ENCODE measurements around the gene IPP. TPM values are rescaled to one million over a fixed set of nuclear protein-coding genes. Genes with fewer than 3 reads are reported as not detected.
"Not testable (repeated sequence)": the region's sequence is repeated elsewhere in the genome, so short reads cannot be mapped to it uniquely, and the experiment has no call there.

The IPP gene
- total and polyA plus RNA-seq, 10 donors: 0.96 to 13.4 (median 9.9) TPM

GRCh38 chr1:45751039-45751838 is 786 bp upstream of the IPP start:
- H3K27ac ChIP-seq: peak overlapping the region; percentile 84 to 99 (median 97)
- WGBS, 5 donors: 82 to 86% (median 84%) methylated on average over 24 of the region's 24 CpGs
- H3K4me1 ChIP-seq: peaks cover 3 to 35% (median 20%) of the 10 kb centered on the region in 6 donors
- intact Hi-C loops (cut with DNase I; ENCODE audit: low total_unique reads): loop anchor here (2.0 kb wide), 1 partner anchor 62 kb away; the partner anchor contains the start of gene TMEM69
- peak overlapping the region; percentile 46 to 75 (median 50) for H3K4me3 ChIP-seq
- peak; percentile 69 for DNase-seq
- not testable (repeated sequence) for H3K36me3 ChIP-seq; H3K27me3 ChIP-seq (replicated peaks in 1 of 7)
- peaks cover 2 to 14% (median 10%) of the 10 kb centered on the region in 8 donors for H3K9me3 ChIP-seq

DNA sequence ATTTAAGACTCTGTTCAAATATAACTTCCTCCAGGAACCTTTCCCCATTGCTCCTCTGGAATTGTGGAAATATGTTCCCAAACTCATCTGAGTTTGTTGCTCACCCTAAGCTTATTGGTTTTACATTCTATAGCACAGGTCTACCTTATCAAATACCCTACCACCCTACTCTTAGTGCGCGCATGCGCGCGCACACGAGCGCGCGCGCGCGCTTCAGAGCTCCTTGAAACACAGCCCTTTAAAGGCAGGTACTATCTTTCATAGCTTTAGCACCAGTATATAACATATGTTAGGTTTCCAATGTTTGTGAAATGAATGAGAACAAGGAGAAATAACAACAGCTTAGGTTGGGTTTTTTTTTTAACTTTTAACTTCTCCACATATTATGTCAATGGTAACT is 3.5 kb downstream of the IPP start:
- intact Hi-C loops (cut with DNase I; ENCODE audit: low total_unique reads): no loop called here
- H3K27me3 ChIP-seq (replicated peaks in 1 of 7): no peaks in the 10 kb centered on the region
- no peaks in the 10 kb centered on the region for H3K9me3 ChIP-seq
- peaks cover 0 to 42% (median 12%) of the 10 kb centered on the region in 6 donors for H3K36me3 ChIP-seq
- no peak for DNase-seq
- WGBS, 5 donors: 95 to 99% (median 98%) methylated on average over 12 of the region's 12 CpGs
- peaks cover 3 to 32% (median 19%) of the 10 kb centered on the region in 6 donors for H3K4me1 ChIP-seq
- TF ChIP-seq CTCF (IDR thresholded peaks at IDR 0.05 in 8 of 11, conservative IDR thresholded peaks at IDR 0.05 in 3 of 11): no peak
- H3K27ac ChIP-seq: no peak overlapping the region
- no peak overlapping the region for H3K4me3 ChIP-seq

DNA sequence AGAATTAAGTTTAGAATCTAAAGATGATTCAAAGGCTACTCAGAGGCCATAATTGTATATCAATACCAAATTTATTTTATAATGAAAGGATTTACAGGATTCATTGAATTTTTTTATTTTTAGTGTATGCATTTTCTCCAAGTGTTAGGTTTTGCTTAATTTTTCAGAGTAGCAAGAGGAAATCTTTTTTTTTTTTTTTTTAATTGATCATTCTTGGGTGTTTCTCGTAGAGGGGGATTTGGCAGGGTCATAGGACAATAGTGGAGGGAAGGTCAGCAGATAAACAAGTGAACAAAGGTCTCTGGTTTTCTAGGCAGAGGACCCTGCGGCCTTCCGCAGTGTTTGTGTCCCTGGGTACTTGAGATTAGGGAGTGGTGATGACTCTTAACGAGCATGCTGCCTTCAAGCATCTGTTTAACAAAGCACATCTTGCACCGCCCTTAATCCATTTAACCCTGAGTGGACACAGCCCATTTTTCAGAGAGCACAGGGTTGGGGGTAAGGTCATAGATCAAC is 10.8 kb downstream of the IPP start:
- H3K4me1 ChIP-seq: peaks cover 0 to 18% (median 0%) of the 10 kb centered on the region in 6 donors
- H3K9me3 ChIP-seq; H3K4me3 ChIP-seq; H3K27me3 ChIP-seq (replicated peaks in 1 of 7); intact Hi-C loops (cut with DNase I; ENCODE audit: low total_unique reads); DNase-seq; H3K27ac ChIP-seq: not testable (repeated sequence)
- peaks cover 0 to 39% (median 11%) of the 10 kb centered on the region in 6 donors for H3K36me3 ChIP-seq
- 51 to 80% (median 68%) methylated on average over 4 to 5 of the region's 5 CpGs for WGBS, 5 donors

DNA sequence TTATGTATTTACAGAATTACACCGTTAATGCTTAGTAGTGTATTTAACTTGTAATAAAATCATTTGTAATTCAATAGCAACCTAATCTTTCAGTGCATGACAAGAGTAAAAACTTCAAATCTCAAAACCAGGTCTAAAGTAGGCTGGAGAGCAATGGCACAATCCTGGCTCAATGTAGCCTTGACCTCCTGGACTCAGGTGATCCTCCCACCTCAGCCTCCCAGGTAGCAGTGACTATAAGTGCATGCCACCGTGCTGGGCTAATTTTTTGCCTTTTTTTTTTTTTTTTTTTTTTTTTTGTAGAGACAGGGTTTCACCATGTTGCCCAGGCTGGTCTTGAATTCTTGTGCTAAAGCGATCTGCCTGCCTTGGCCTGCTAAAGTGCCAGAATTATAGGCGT is 11.3 kb downstream of the IPP start:
- Histone ChIP-seq H3K4me3 (no peak overlapping the region), H3K4me1 (peaks cover 0 to 18% (median 0%) of the 10 kb centered on the region in 6 donors), H3K36me3 (peaks cover 0 to 33% (median 10%) of the 10 kb centered on the region in 6 donors), H3K27ac (no peak overlapping the region), H3K27me3 (replicated peaks in 1 of 7) (no peaks in the 10 kb centered on the region), H3K9me3 (no peaks in the 10 kb centered on the region)
- intact Hi-C loops (cut with DNase I; ENCODE audit: low total_unique reads): no loop called here
- no peak for TF ChIP-seq POLR2A (IDR thresholded peaks at IDR 0.05)
- TF ChIP-seq POLR2AphosphoS5 (IDR thresholded peaks at IDR 0.05): no peak
- no peak for TF ChIP-seq CTCF (IDR thresholded peaks at IDR 0.05 in 8 of 11, conservative IDR thresholded peaks at IDR 0.05 in 3 of 11)
- WGBS, 5 donors: 92 to 98% (median 95%) methylated on average over 4 of the region's 4 CpGs
- no peak for DNase-seq

GRCh38 chr1:45730780-45731319 is 19.6 kb downstream of the IPP start:
- Histone ChIP-seq H3K27ac (no peak overlapping the region), H3K4me3 (no peak overlapping the region), H3K27me3 (replicated peaks in 1 of 7) (no peaks in the 10 kb centered on the region), H3K4me1 (peaks cover 0 to 9% (median 0%) of the 10 kb centered on the region in 6 donors), H3K9me3 (no peaks in the 10 kb centered on the region), H3K36me3 (peaks cover 0 to 31% (median 15%) of the 10 kb centered on the region in 6 donors)
- DNase-seq: no peak
- 90 to 100% (median 94%) methylated on average over 1 of the region's 1 CpG for WGBS, 5 donors
- intact Hi-C loops (cut with DNase I; ENCODE audit: low total_unique reads): no loop called here
- TF ChIP-seq POLR2A (IDR thresholded peaks at IDR 0.05): no peak
- TF ChIP-seq CTCF (IDR thresholded peaks at IDR 0.05 in 8 of 11, conservative IDR thresholded peaks at IDR 0.05 in 3 of 11): no peak
- TF ChIP-seq POLR2AphosphoS5 (IDR thresholded peaks at IDR 0.05): no peak
